Glutamatergic neuron (in vitro differentiated cells): ENCODE results near the gene P2RY10. TPM values are rescaled to one million over a fixed set of nuclear protein-coding genes. Genes with fewer than 3 reads are reported as not detected.

Source experiments
- DNase-seq: peaks from one replicate; pipeline ENCODE4 v3.0.0; 2022
- H3K27ac Mint-ChIP-seq: one replicate; pipeline ENCODE4 v1.8.0; 2020; ENCODE audit warnings: mild to moderate bottlenecking, mixed read lengths, inconsistent platforms; ENCODE audit not compliant: unreplicated experiment
- H3K27me3 Mint-ChIP-seq: one replicate; pipeline ENCODE4 v1.8.0; 2020; ENCODE audit warnings: mild to moderate bottlenecking, moderate library complexity, mixed read lengths, inconsistent platforms; ENCODE audit not compliant: unreplicated experiment
- H3K36me3 Mint-ChIP-seq: one replicate; pipeline ENCODE4 v1.8.0; 2020; ENCODE audit warnings: mild to moderate bottlenecking, mixed read lengths, inconsistent platforms; ENCODE audit not compliant: unreplicated experiment
- H3K4me1 Mint-ChIP-seq: one replicate; pipeline ENCODE4 v1.8.0; 2020; ENCODE audit warnings: mild to moderate bottlenecking, low read depth, mixed read lengths, inconsistent platforms; ENCODE audit not compliant: unreplicated experiment
- H3K4me3 Mint-ChIP-seq: one replicate; pipeline ENCODE4 v1.8.0; 2020; ENCODE audit warnings: mild to moderate bottlenecking, mixed read lengths, inconsistent platforms; ENCODE audit not compliant: unreplicated experiment
- H3K9me3 Mint-ChIP-seq: one replicate; pipeline ENCODE4 v1.8.0; 2020; ENCODE audit warnings: mild to moderate bottlenecking, moderate library complexity, mixed read lengths, inconsistent platforms; ENCODE audit not compliant: unreplicated experiment
- CTCF ChIP-seq: fragments of 200-600 bp; sonication (generic); IDR thresholded peaks from one replicate; pipeline ENCODE4 v1.5.0; 2021; ENCODE audit not compliant: partially characterized antibody, unreplicated experiment
- total RNA-seq: library from RNA; stranded (reverse); fragmentation: NEBNext Ultra II Directional; extraction: Animal tissue kit (Norgen Biotek cat#: 25700); gene quantifications from one replicate; pipeline ENCODE4 v1.2.1, GENCODE V29; 2021; ENCODE audit not compliant: unreplicated experiment

The P2RY10 gene
- total RNA-seq, 1 donor from 2014 or later, result not detected

- Mint-ChIP-seq H3K27me3 (no peaks in the 10 kb centered on the region), H3K4me3 (no peak overlapping the region), H3K4me1 (no peaks in the 10 kb centered on the region), H3K9me3 (no peaks in the 10 kb centered on the region), H3K27ac (no peak overlapping the region), H3K36me3 (no peaks in the 10 kb centered on the region)
- DNase-seq, result no peak
- TF ChIP-seq CTCF, result no peak
These were observed 13.4 kb downstream of the P2RY10 start for GRCh38 chrX:78958419-78959116.

- TF ChIP-seq CTCF, result no peak
- Mint-ChIP-seq H3K36me3 (no peaks in the 10 kb centered on the region), H3K27me3 (no peaks in the 10 kb centered on the region), H3K9me3 (no peaks in the 10 kb centered on the region), H3K4me3 (no peak overlapping the region), H3K27ac (no peak overlapping the region), H3K4me1 (no peaks in the 10 kb centered on the region)
- no peak for DNase-seq
These were observed 15.7 kb downstream of the P2RY10 start for GRCh38 chrX:78960888-78961287.

GRCh38 chrX:78964598-78964997, 19.4 kb downstream of the P2RY10 start:
- no peak for TF ChIP-seq CTCF
- Mint-ChIP-seq H3K4me1 (no peaks in the 10 kb centered on the region), H3K36me3 (no peaks in the 10 kb centered on the region), H3K4me3 (no peak overlapping the region), H3K27ac (no peak overlapping the region), H3K27me3 (no peaks in the 10 kb centered on the region), H3K9me3 (no peaks in the 10 kb centered on the region)
- DNase-seq, result no peak

GRCh38 chrX:78979789-78980464, 34.7 kb downstream of the P2RY10 start:
- Mint-ChIP-seq H3K27ac (no peak overlapping the region), H3K4me3 (no peak overlapping the region), H3K9me3 (no peaks in the 10 kb centered on the region), H3K4me1 (no peaks in the 10 kb centered on the region), H3K36me3 (no peaks in the 10 kb centered on the region), H3K27me3 (no peaks in the 10 kb centered on the region)
- no peak for DNase-seq
- no peak for TF ChIP-seq CTCF

- Mint-ChIP-seq H3K9me3 (peaks cover 1% of the 10 kb centered on the region), H3K4me3 (no peak overlapping the region), H3K4me1 (no peaks in the 10 kb centered on the region), H3K36me3 (no peaks in the 10 kb centered on the region), H3K27ac (no peak overlapping the region), H3K27me3 (no peaks in the 10 kb centered on the region)
- no peak for DNase-seq
- TF ChIP-seq CTCF, result no peak
These were observed 44.2 kb downstream of the P2RY10 start for GRCh38 chrX:78989349-78989748.
